ENCODE data around the gene SIL1. TPM values are rescaled to one million over a fixed set of nuclear protein-coding genes. Genes with fewer than 3 reads are reported as not detected.

The SIL1 gene
- total and polyA plus RNA-seq, 2 of the 13 experiments (the other 11 are each of a cell fraction or from before 2014, with no cell fraction given): 26.0 to 30.0 TPM

DNA sequence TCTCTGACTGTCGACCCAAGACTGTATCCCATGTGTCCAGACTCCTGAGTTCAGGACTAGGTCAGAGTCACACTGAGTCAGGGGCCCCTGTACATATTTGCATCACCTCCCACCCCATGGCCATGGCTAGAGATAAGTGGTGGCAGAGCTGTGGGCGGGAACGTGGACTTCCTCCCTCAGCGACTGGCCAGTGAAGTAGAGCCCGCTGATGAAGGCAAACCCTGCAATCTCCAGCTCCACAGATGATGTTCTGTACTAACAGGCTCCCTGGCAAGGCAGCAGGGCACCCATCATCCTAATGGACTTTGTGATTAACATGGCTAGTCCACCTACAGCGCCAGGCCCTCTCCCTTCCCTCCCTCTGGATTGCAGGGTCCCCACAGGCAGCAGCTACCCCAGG is 212.5 kb downstream of the SIL1 start:
- Histone ChIP-seq H3K4me3 (replicated peaks in 1 of 3; ENCODE audit: insufficient read depth in 1 of 3, low read depth in 2 of 3, low read length in 3 of 3) (no peak overlapping the region), H3K27me3 (ENCODE audit: control insufficient read depth in 1 of 2, insufficient read depth in 2 of 2, low read length in 2 of 2) (no peaks in the 10 kb centered on the region), H3K36me3 (replicated peaks in 1 of 2; ENCODE audit: control insufficient read depth in 1 of 2, insufficient read depth in 2 of 2, low read length in 2 of 2) (no peaks in the 10 kb centered on the region; a peak in 1 of 5 replicates), H3K4me2 (ENCODE audit: low read depth, low read length) (peak overlapping the region; percentile 14), H2AFZ (ENCODE audit: low read length) (no peak overlapping the region), H3K9ac (ENCODE audit: insufficient read depth, low read depth, low read length) (no peak overlapping the region), H3K4me1 (ENCODE audit: insufficient read depth, low read length) (peaks cover 21% of the 10 kb centered on the region), H3K79me2 (ENCODE audit: insufficient read depth, low read length) (no peaks in the 10 kb centered on the region), H3K27ac (ENCODE audit: extremely low read length, insufficient read depth, low read length) (peak overlapping the region; percentile 41), H4K20me1 (ENCODE audit: insufficient read depth, low read length) (no peaks in the 10 kb centered on the region), H3K9me3 (ENCODE audit: low read length) (no peaks in the 10 kb centered on the region)
- ChIA-PET POLR2A (interaction anchor here (1.6 kb wide), 1 partner anchor 22 kb away, joined by 6 read pairs; no protein-coding TSS in a partner anchor), CTCF (ENCODE audit: low intra/inter-chr PET ratio, low total read pairs) (no interaction called here)
- intact Hi-C loops (cut with micrococcal nuclease; ENCODE audit: unreplicated experiment): no loop called here
- BruUV-seq (replicated peaks): no TSS peak
- 33% methylated on average over 1 of the region's 6 CpGs for WGBS (ENCODE audit: low lambda C conversion rate)
- peak; percentile 68 for ATAC-seq
- in situ Hi-C loops (cut with HindIII; ENCODE audit: extremely low pct_ligation_motif_present, low pct_unique_long_range_greater_than_20kb): no loop called here
- DNase-seq (ENCODE audit: low spot score): no peak
- TF ChIP-seq FOXK1 (CRISPR knock-in tag; IDR thresholded peaks at IDR 0.05; ENCODE audit: borderline replicate concordance, low read depth) (no peak), ZNF121 (CRISPR knock-in tag; IDR thresholded peaks at IDR 0.05) (peak; percentile 91), RARA (CRISPR knock-in tag; IDR thresholded peaks at IDR 0.05) (0 out of 2 replicates have a peak, but pooled peaks have one; percentile 29), RELA (CRISPR knock-in tag; IDR thresholded peaks at IDR 0.05) (no peak), RXRA (CRISPR knock-in tag; IDR thresholded peaks at IDR 0.05) (0 out of 2 replicates have a peak, but pooled peaks have one; percentile 26), ZNF7 (CRISPR knock-in tag; IDR thresholded peaks at IDR 0.05) (peak; percentile 98)
- TF ChIP-seq, protein P1, sequence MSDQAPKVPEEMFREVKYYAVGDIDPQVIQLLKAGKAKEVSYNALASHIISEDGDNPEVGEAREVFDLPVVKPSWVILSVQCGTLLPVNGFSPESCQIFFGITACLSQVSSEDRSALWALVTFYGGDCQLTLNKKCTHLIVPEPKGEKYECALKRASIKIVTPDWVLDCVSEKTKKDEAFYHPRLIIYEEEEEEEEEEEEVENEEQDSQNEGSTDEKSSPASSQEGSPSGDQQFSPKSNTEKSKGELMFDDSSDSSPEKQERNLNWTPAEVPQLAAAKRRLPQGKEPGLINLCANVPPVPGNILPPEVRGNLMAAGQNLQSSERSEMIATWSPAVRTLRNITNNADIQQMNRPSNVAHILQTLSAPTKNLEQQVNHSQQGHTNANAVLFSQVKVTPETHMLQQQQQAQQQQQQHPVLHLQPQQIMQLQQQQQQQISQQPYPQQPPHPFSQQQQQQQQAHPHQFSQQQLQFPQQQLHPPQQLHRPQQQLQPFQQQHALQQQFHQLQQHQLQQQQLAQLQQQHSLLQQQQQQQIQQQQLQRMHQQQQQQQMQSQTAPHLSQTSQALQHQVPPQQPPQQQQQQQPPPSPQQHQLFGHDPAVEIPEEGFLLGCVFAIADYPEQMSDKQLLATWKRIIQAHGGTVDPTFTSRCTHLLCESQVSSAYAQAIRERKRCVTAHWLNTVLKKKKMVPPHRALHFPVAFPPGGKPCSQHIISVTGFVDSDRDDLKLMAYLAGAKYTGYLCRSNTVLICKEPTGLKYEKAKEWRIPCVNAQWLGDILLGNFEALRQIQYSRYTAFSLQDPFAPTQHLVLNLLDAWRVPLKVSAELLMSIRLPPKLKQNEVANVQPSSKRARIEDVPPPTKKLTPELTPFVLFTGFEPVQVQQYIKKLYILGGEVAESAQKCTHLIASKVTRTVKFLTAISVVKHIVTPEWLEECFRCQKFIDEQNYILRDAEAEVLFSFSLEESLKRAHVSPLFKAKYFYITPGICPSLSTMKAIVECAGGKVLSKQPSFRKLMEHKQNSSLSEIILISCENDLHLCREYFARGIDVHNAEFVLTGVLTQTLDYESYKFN (CRISPR knock-in tag; conservative IDR thresholded peaks at IDR 0.05): peak; percentile 37; the same call in 1 of the 2 replicates
- TF ChIP-seq, protein P2, sequence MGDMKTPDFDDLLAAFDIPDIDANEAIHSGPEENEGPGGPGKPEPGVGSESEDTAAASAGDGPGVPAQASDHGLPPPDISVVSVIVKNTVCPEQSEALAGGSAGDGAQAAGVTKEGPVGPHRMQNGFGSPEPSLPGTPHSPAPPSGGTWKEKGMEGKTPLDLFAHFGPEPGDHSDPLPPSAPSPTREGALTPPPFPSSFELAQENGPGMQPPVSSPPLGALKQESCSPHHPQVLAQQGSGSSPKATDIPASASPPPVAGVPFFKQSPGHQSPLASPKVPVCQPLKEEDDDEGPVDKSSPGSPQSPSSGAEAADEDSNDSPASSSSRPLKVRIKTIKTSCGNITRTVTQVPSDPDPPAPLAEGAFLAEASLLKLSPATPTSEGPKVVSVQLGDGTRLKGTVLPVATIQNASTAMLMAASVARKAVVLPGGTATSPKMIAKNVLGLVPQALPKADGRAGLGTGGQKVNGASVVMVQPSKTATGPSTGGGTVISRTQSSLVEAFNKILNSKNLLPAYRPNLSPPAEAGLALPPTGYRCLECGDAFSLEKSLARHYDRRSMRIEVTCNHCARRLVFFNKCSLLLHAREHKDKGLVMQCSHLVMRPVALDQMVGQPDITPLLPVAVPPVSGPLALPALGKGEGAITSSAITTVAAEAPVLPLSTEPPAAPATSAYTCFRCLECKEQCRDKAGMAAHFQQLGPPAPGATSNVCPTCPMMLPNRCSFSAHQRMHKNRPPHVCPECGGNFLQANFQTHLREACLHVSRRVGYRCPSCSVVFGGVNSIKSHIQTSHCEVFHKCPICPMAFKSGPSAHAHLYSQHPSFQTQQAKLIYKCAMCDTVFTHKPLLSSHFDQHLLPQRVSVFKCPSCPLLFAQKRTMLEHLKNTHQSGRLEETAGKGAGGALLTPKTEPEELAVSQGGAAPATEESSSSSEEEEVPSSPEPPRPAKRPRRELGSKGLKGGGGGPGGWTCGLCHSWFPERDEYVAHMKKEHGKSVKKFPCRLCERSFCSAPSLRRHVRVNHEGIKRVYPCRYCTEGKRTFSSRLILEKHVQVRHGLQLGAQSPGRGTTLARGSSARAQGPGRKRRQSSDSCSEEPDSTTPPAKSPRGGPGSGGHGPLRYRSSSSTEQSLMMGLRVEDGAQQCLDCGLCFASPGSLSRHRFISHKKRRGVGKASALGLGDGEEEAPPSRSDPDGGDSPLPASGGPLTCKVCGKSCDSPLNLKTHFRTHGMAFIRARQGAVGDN (CRISPR knock-in tag; IDR thresholded peaks at IDR 0.05): peak; percentile 22; the same call in 1 of the 2 replicates
- no peak for FAIRE-seq
